Stomach (tissue), 9 donors: ENCODE results near the gene AATF. TPM values are rescaled to one million over a fixed set of nuclear protein-coding genes. Genes with fewer than 3 reads are reported as not detected.

Experiments used
- DNase-seq, 2 donors: peaks; one replicate each; pipeline versions ENCODE4 v3.0.0 to v3.0.0-alpha.2; 2013 to 2019
- H3K27ac ChIP-seq, 5 donors: fragments of 200-600 bp in 4 of 5; sonication (generic) in 4 of 5; one replicate each; pipeline ENCODE4 v1.5.1; 2013 to 2019; ENCODE audit warnings: mild to moderate bottlenecking in 1 of 5, moderate library complexity in 1 of 5
- H3K27me3 ChIP-seq, 3 donors: fragments of 200-600 bp; sonication (generic); one replicate each; pipeline ENCODE4 v1.5.1; 2017 to 2019; ENCODE audit warnings: mixed run types in 1 of 3
- H3K36me3 ChIP-seq, 4 donors: fragments of 200-600 bp; sonication (generic); 1 replicate in 3 of 4; 2 replicates in 1 of 4; pipeline ENCODE4 v1.5.1; 2016 to 2019
- H3K4me1 ChIP-seq, 4 donors: fragments of 200-600 bp; sonication (generic); one replicate each; pipeline ENCODE4 v1.5.1; 2016 to 2019
- H3K4me3 ChIP-seq, 4 donors: fragments of 200-600 bp; sonication (generic) in 3 of 4; one replicate each; pipeline ENCODE4 v1.5.1; 2016 to 2019; ENCODE audit warnings: mild to moderate bottlenecking in 1 of 4
- H3K9me3 ChIP-seq, 4 donors: fragments of 200-600 bp; sonication (generic); one replicate each; pipeline ENCODE4 v1.5.1; 2016 to 2019
- CTCF ChIP-seq, 7 experiments: fragments of 450-650 bp in 4 of 7; fragments of 200-600 bp in 3 of 7; sonication (generic) in 3 of 7; IDR thresholded peaks; one replicate each; pipeline ENCODE4 v1.5.1; 2016 to 2019; ENCODE audit warnings: antibody characterized with exemption in 7 of 7, control low read depth in 2 of 7, mild to moderate bottlenecking in 1 of 7
- EP300 ChIP-seq: sonication (generic); formaldehyde crosslinking; IDR thresholded peaks from one replicate; pipeline ENCODE4 v1.6.1; 2017; ENCODE audit warnings: antibody characterized with exemption
- POLR2A ChIP-seq, 4 donors: fragments of 450-650 bp; IDR thresholded peaks; one replicate each; pipeline ENCODE4 v1.6.1; 2016; ENCODE audit warnings: antibody characterized with exemption in 4 of 4, control low read depth in 2 of 4, mild to moderate bottlenecking in 1 of 4, moderate library complexity in 1 of 4
- POLR2AphosphoS5 ChIP-seq, 3 donors: sonication (generic); formaldehyde crosslinking; IDR thresholded peaks; one replicate each; pipeline ENCODE4 v1.6.1; 2016; ENCODE audit warnings: antibody characterized with exemption in 3 of 3
- WGBS, 5 donors: extraction: QIAGEN DNeasy Blood & Tissue Kit in 3 of 5; methylation state at CpG; one replicate each; pipeline versions ENCODE4 v1.1.5 to v1.1.7; 2013 to 2018; 5-methylcytosine and 5-hydroxymethylcytosine counted together
- intact Hi-C: fragments of 100-400 bp; cut with DNase I; formaldehyde crosslinking; loops from one replicate; pipeline ENCODE4 v1.15.1; 2023; ENCODE audit warnings: low total_unique reads
- polyA plus RNA-seq, 3 donors: library from polyadenylated mRNA; stranded (reverse); fragments of 200-250 nt; gene quantifications; one replicate each; pipeline ENCODE4 v1.2.3, GENCODE V29; 2013
- total RNA-seq, 5 donors: library from RNA; depleted of rRNA; stranded (reverse); fragments of >200 nt; gene quantifications; one replicate each; pipeline versions ENCODE4 v1.1.0 to v1.2.3, GENCODE V29; 2014 to 2016
- donor health status: healthy with polysubstance abuse.
- donor health status: Bipolar disorder and iron deficiency.
- donor health status: healthy.

AATF gene
- total and polyA plus RNA-seq, 8 donors, result 5.3 to 52.7 (median 24.7) TPM

- WGBS, 5 donors, result 25 to 56% (median 48%) methylated on average over 2 of the region's 2 CpGs
- no peak overlapping the region for H3K4me3 ChIP-seq
- peaks cover 28 to 95% (median 86%) of the 10 kb centered on the region in 4 donors for H3K36me3 ChIP-seq
- H3K27ac ChIP-seq, result no peak overlapping the region
- intact Hi-C loops, result no loop called here
- TF ChIP-seq POLR2AphosphoS5 (IDR thresholded peaks at IDR 0.05), result no peak
- TF ChIP-seq POLR2A (IDR thresholded peaks at IDR 0.05), result no peak
- no peak for TF ChIP-seq EP300
- TF ChIP-seq CTCF (IDR thresholded peaks at IDR 0.05), result no peak
- no peaks in the 10 kb centered on the region for H3K9me3 ChIP-seq
- no peaks in the 10 kb centered on the region for H3K27me3 ChIP-seq
- H3K4me1 ChIP-seq, result peaks cover 0 to 18% (median 8%) of the 10 kb centered on the region in 4 donors
- peak in 1 of 2 donors; percentile 62 for DNase-seq
Observed at GRCh38 chr17:36992701-36993100, 43.9 kb downstream of the AATF start.

GRCh38 chr17:36993227-36993626 lies 44.5 kb downstream of the AATF start:
- Histone ChIP-seq H3K27ac (no peak overlapping the region), H3K4me1 (peaks cover 0 to 18% (median 8%) of the 10 kb centered on the region in 4 donors), H3K27me3 (no peaks in the 10 kb centered on the region), H3K9me3 (no peaks in the 10 kb centered on the region), H3K4me3 (no peak overlapping the region), H3K36me3 (peaks cover 27 to 97% (median 86%) of the 10 kb centered on the region in 4 donors)
- no peak for DNase-seq
- no peak for TF ChIP-seq EP300
- no peak for TF ChIP-seq POLR2AphosphoS5 (IDR thresholded peaks at IDR 0.05)
- TF ChIP-seq CTCF (IDR thresholded peaks at IDR 0.05), result no peak
- TF ChIP-seq POLR2A (IDR thresholded peaks at IDR 0.05), result no peak
- intact Hi-C loops, result no loop called here

GRCh38 chr17:36994438-36994837 lies 45.7 kb downstream of the AATF start:
- 88 to 94% (median 90%) methylated on average over 3 of the region's 3 CpGs for whole genome bisulfite sequencing, 5 donors
- H3K9me3 ChIP-seq, result no peaks in the 10 kb centered on the region
- TF ChIP-seq CTCF (IDR thresholded peaks at IDR 0.05) (no peak), POLR2AphosphoS5 (IDR thresholded peaks at IDR 0.05) (no peak), EP300 (no peak), POLR2A (IDR thresholded peaks at IDR 0.05) (no peak)
- intact Hi-C loops, result no loop called here
- no peaks in the 10 kb centered on the region for H3K27me3 ChIP-seq
- peaks cover 0 to 18% (median 8%) of the 10 kb centered on the region in 4 donors for H3K4me1 ChIP-seq
- H3K36me3 ChIP-seq, result peaks cover 16 to 97% (median 77%) of the 10 kb centered on the region in 4 donors
- no peak for DNase-seq
- H3K4me3 ChIP-seq, result no peak overlapping the region
- H3K27ac ChIP-seq, result no peak overlapping the region

- H3K4me1 ChIP-seq, result peaks cover 0 to 1% (median 0%) of the 10 kb centered on the region in 4 donors
- intact Hi-C loops, result no loop called here
- H3K27ac ChIP-seq, result no peak overlapping the region
- TF ChIP-seq CTCF (IDR thresholded peaks at IDR 0.05) (no peak), POLR2A (IDR thresholded peaks at IDR 0.05) (no peak), POLR2AphosphoS5 (IDR thresholded peaks at IDR 0.05) (no peak), EP300 (no peak)
- H3K27me3 ChIP-seq, result no peaks in the 10 kb centered on the region
- 91 to 100% (median 97%) methylated on average over 2 of the region's 2 CpGs for WGBS, 5 donors
- peaks cover 0 to 12% (median 3%) of the 10 kb centered on the region in 4 donors for H3K9me3 ChIP-seq
- DNase-seq, result no peak
- peaks cover 18 to 65% (median 49%) of the 10 kb centered on the region in 4 donors for H3K36me3 ChIP-seq
- H3K4me3 ChIP-seq, result no peak overlapping the region
Observed at GRCh38 chr17:36999471-36999870, 50.7 kb downstream of the AATF start.
